Activated naive CD8-positive, alpha-beta T cell treated with anti-CD3 and anti-CD28 coated beads for 36 hours (primary cell): Measurements from ENCODE around the gene TMEM88. TPM values are rescaled to one million over a fixed set of nuclear protein-coding genes. Genes with fewer than 3 reads are reported as not detected.

Source experiments
- DNase-seq: peaks from one replicate; pipeline ENCODE4 v3.0.0; 2021
- H3K27ac Mint-ChIP-seq: one replicate; pipeline ENCODE4 v1.8.0; 2022; ENCODE audit warnings: mild to moderate bottlenecking, moderate library complexity, mixed read lengths
- H3K27me3 Mint-ChIP-seq: one replicate; pipeline ENCODE4 v1.8.0; 2022; ENCODE audit warnings: mild to moderate bottlenecking, mixed read lengths
- H3K36me3 Mint-ChIP-seq: one replicate; pipeline ENCODE4 v1.8.0; 2021; ENCODE audit warnings: mild to moderate bottlenecking, mixed read lengths
- H3K4me1 Mint-ChIP-seq: one replicate; pipeline ENCODE4 v1.8.0; 2021; ENCODE audit warnings: mixed read lengths
- H3K4me3 Mint-ChIP-seq: one replicate; pipeline ENCODE4 v1.8.0; 2022; ENCODE audit warnings: mild to moderate bottlenecking, moderate library complexity, mixed read lengths
- H3K9me3 Mint-ChIP-seq: one replicate; pipeline ENCODE4 v1.8.0; 2022; ENCODE audit warnings: mixed read lengths
- total RNA-seq, 2 experiments: library from RNA; stranded (reverse); gene quantifications; one replicate each; pipeline ENCODE4 v1.2.3, GENCODE V29; 2021

Gene TMEM88
- total RNA-seq, 2 experiments from 2014 or later = 4.2 to 4.8 TPM

GRCh38 chr17:7824021-7824924 lies 30.6 kb upstream of the TMEM88 start:
- H3K4me1 Mint-ChIP-seq = no peaks in the 10 kb centered on the region

GRCh38 chr17:7825206-7825990 lies 29.5 kb upstream of the TMEM88 start:
- Mint-ChIP-seq H3K9me3 (no peaks in the 10 kb centered on the region), H3K36me3 (no peaks in the 10 kb centered on the region), H3K4me3 (no peak overlapping the region), H3K27me3 (no peaks in the 10 kb centered on the region), H3K4me1 (no peaks in the 10 kb centered on the region), H3K27ac (no peak overlapping the region)
- DNase-seq = no peak

More at GRCh38 chr17:7824021-7824924, 30.6 kb upstream of the TMEM88 start:
- H3K27me3 Mint-ChIP-seq = no peaks in the 10 kb centered on the region
- no peak for DNase-seq
- no peak overlapping the region for H3K27ac Mint-ChIP-seq
- no peaks in the 10 kb centered on the region for H3K9me3 Mint-ChIP-seq
- no peak overlapping the region for H3K4me3 Mint-ChIP-seq
- H3K36me3 Mint-ChIP-seq = no peaks in the 10 kb centered on the region

GRCh38 chr17:7830616-7831015 lies 24.2 kb upstream of the TMEM88 start:
- Mint-ChIP-seq H3K36me3 (no peaks in the 10 kb centered on the region), H3K27me3 (no peaks in the 10 kb centered on the region), H3K4me1 (peaks cover 8% of the 10 kb centered on the region), H3K9me3 (no peaks in the 10 kb centered on the region), H3K27ac (no peak overlapping the region), H3K4me3 (no peak overlapping the region)
- no peak for DNase-seq

GRCh38 chr17:7831233-7831632 lies 23.6 kb upstream of the TMEM88 start:
- Mint-ChIP-seq H3K27ac (no peak overlapping the region), H3K36me3 (no peaks in the 10 kb centered on the region), H3K9me3 (no peaks in the 10 kb centered on the region), H3K4me1 (peaks cover 11% of the 10 kb centered on the region), H3K4me3 (no peak overlapping the region), H3K27me3 (no peaks in the 10 kb centered on the region)
- no peak for DNase-seq

GRCh38 chr17:7832431-7832830 lies 22.4 kb upstream of the TMEM88 start:
- H3K36me3 Mint-ChIP-seq = no peaks in the 10 kb centered on the region
- no peaks in the 10 kb centered on the region for H3K9me3 Mint-ChIP-seq
- H3K27ac Mint-ChIP-seq = no peak overlapping the region
- no peak overlapping the region for H3K4me3 Mint-ChIP-seq
- DNase-seq = no peak
- H3K27me3 Mint-ChIP-seq = no peaks in the 10 kb centered on the region
- H3K4me1 Mint-ChIP-seq = peaks cover 22% of the 10 kb centered on the region

- Mint-ChIP-seq H3K27ac (peak overlapping the region; percentile 74), H3K9me3 (no peaks in the 10 kb centered on the region), H3K36me3 (no peaks in the 10 kb centered on the region), H3K4me3 (peak overlapping the region; percentile 93), H3K4me1 (peaks cover 27% of the 10 kb centered on the region), H3K27me3 (no peaks in the 10 kb centered on the region)
- DNase-seq = no peak
Observed at GRCh38 chr17:7833011-7833794, 21.7 kb upstream of the TMEM88 start.

GRCh38 chr17:7833795-7834541 lies 20.9 kb upstream of the TMEM88 start, which contains the start of gene KDM6B:
TSS of gene KDM6B (plus strand) at chr17:7834217. CDS start at chr17:7845555, 11,338 bp downstream.
- H3K9me3 Mint-ChIP-seq = no peaks in the 10 kb centered on the region
- H3K4me1 Mint-ChIP-seq = peaks cover 34% of the 10 kb centered on the region
- H3K4me3 Mint-ChIP-seq = peak within 1 kb of the TSS; percentile 93
- H3K36me3 Mint-ChIP-seq = no peaks in the 10 kb centered on the region
- H3K27ac Mint-ChIP-seq = peak within 1 kb of the TSS; percentile 92
- DNase-seq = peak; percentile 88
- no peaks in the 10 kb centered on the region for H3K27me3 Mint-ChIP-seq

- Mint-ChIP-seq H3K9me3 (no peaks in the 10 kb centered on the region), H3K4me3 (peak overlapping the region; percentile 93), H3K36me3 (no peaks in the 10 kb centered on the region), H3K4me1 (peaks cover 39% of the 10 kb centered on the region), H3K27me3 (no peaks in the 10 kb centered on the region), H3K27ac (peak overlapping the region; percentile 92)
- DNase-seq = peak; percentile 42
Observed at GRCh38 chr17:7834542-7834956, 20.3 kb upstream of the TMEM88 start.

GRCh38 chr17:7834957-7835813 lies 19.7 kb upstream of the TMEM88 start:
- H3K4me1 Mint-ChIP-seq = peaks cover 46% of the 10 kb centered on the region
- H3K9me3 Mint-ChIP-seq = no peaks in the 10 kb centered on the region
- no peaks in the 10 kb centered on the region for H3K27me3 Mint-ChIP-seq
- peak overlapping the region; percentile 92 for H3K27ac Mint-ChIP-seq
- H3K4me3 Mint-ChIP-seq = peak overlapping the region; percentile 93
- H3K36me3 Mint-ChIP-seq = peaks cover 2% of the 10 kb centered on the region
- DNase-seq = peak; percentile 90

GRCh38 chr17:7835814-7836595 lies 18.9 kb upstream of the TMEM88 start:
- Mint-ChIP-seq H3K36me3 (peaks cover 5% of the 10 kb centered on the region), H3K27me3 (no peaks in the 10 kb centered on the region), H3K9me3 (no peaks in the 10 kb centered on the region), H3K4me1 (peaks cover 54% of the 10 kb centered on the region), H3K27ac (peak overlapping the region; percentile 88), H3K4me3 (peak overlapping the region; percentile 93)
- DNase-seq = no peak

- Mint-ChIP-seq H3K36me3 (peaks cover 5% of the 10 kb centered on the region), H3K27ac (peak overlapping the region; percentile 88), H3K9me3 (no peaks in the 10 kb centered on the region), H3K4me3 (peak overlapping the region; percentile 93), H3K4me1 (peaks cover 59% of the 10 kb centered on the region), H3K27me3 (no peaks in the 10 kb centered on the region)
- peak; percentile 75 for DNase-seq
Observed at GRCh38 chr17:7836596-7837407, 18.1 kb upstream of the TMEM88 start.

- Mint-ChIP-seq H3K27me3 (no peaks in the 10 kb centered on the region), H3K9me3 (no peaks in the 10 kb centered on the region), H3K36me3 (peaks cover 5% of the 10 kb centered on the region), H3K4me3 (peak overlapping the region; percentile 93), H3K27ac (peak overlapping the region; percentile 88), H3K4me1 (peaks cover 63% of the 10 kb centered on the region)
- no peak for DNase-seq
Observed at GRCh38 chr17:7837408-7838088, 17.3 kb upstream of the TMEM88 start.
